ENCODE measurements around the gene KIFBP. TPM values are rescaled to one million over a fixed set of nuclear protein-coding genes. Genes with fewer than 3 reads are reported as not detected.

KIFBP gene
- total RNA-seq, 2 experiments from 2014 or later: 4.2 TPM

DNA sequence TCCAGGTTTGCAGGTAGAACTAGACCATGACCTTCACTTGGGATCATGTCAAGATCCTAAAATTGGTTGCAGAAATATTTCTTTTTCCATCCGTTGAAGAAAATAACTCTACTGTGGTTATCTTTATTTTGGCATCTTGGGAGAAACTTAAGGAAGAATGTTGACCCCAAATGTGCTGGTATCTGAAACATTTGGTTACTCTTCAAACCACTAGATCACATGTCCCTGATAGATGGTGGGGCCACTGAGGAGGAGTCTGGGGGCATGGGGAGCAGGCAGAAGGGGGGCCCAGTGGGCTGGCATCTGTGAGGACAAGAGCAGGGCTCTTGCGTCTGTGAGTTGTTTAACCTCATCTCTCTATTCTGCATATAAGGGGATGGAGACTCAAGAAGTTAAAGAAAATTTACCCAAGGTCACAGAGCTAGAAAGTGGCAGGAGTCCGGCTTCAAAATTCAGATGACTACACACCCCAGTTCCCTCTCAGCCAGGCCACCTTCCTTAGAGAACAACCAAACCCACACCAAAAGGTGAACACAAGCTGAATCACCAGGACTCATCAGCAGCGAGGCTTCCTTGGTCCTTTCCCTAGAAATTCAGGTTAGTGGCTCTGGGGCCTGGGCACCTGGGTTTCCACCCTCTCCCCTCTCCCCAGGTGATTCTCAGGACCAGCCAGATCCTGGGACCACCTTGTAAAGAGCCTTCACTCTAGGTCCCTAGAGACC, 58.7 kb downstream of the KIFBP start:
- no peak overlapping the region for H3K27ac ChIP-seq (ENCODE audit: low read depth in 1 of 2, low read length in 2 of 2)
- CTCF ChIA-PET: interaction anchor here (1.2 kb wide), 1 partner anchor 10 kb away, joined by 4 read pairs; no protein-coding TSS in a partner anchor

DNA sequence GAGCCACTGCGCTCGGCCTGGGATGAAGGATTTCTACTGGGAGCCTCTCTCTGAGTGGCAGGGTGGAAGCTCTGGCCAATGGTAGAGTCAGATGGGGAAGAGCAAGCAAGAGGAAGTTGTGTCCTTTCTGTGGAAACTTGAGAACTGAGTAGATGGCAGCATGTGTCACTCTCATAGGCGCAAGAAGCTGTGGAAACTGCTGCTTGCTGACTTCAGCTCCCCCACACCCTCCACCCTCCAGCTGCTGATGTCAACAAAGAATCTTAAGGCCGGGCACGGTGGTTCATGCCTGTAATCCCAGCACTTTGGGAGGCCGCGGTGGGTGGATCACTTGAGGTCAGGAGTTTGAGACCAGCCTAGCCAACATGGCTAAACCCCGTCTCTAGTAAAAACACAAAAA, 59.5 kb downstream of the KIFBP start:
- Mint-ChIP-seq H3K9me3 (no peaks in the 10 kb centered on the region), H3K27ac (no peak overlapping the region), H3K4me1 (ENCODE audit: low read depth) (peaks cover 45% of the 10 kb centered on the region), H3K27me3 (no peaks in the 10 kb centered on the region), H3K4me3 (no peak overlapping the region), H3K36me3 (ENCODE audit: low read depth) (no peaks in the 10 kb centered on the region)
- DNase-seq: peak in 3 of 14 experiments; percentile 41 to 71 (median 60)
- ATAC-seq (ENCODE audit: poor library complexity): no peak
- TF ChIP-seq CTCF (IDR thresholded peaks at IDR 0.05): no peak
- Histone ChIP-seq H3K27me3 (ENCODE audit: control insufficient read depth in 1 of 2, insufficient read depth in 2 of 2, low read length in 2 of 2) (no peaks in the 10 kb centered on the region), H3K4me3 (ENCODE audit: low read length) (no peak overlapping the region), H3K36me3 (ENCODE audit: insufficient read depth, low read length) (no peaks in the 10 kb centered on the region), H3K4me1 (ENCODE audit: insufficient read depth, low read length) (peaks cover 52% of the 10 kb centered on the region), H3K9me3 (ENCODE audit: control insufficient read depth in 1 of 2, insufficient read depth in 1 of 2, low read length in 2 of 2) (no peaks in the 10 kb centered on the region), H3K27ac (ENCODE audit: low read depth in 1 of 2, low read length in 2 of 2) (no peak overlapping the region)
- intact Hi-C loops (cut with DNase I, micrococcal nuclease): loop anchor here (5.0 kb wide), 2 partner anchors 34 to 41 kb away; no protein-coding TSS in a partner anchor
- POLR2A ChIA-PET: no interaction called here
- CTCF ChIA-PET: no interaction called here

More for the DNA sequence above, 58.7 kb downstream of the KIFBP start:
- intact Hi-C loops (cut with DNase I, micrococcal nuclease): loop anchor here (5.0 kb wide), 2 partner anchors 35 to 40 kb away; no protein-coding TSS in a partner anchor
- Mint-ChIP-seq H3K4me3 (no peak overlapping the region), H3K27ac (peak overlapping the region; percentile 24), H3K36me3 (ENCODE audit: low read depth) (no peaks in the 10 kb centered on the region), H3K9me3 (no peaks in the 10 kb centered on the region), H3K4me1 (ENCODE audit: low read depth) (peaks cover 39% of the 10 kb centered on the region), H3K27me3 (no peaks in the 10 kb centered on the region)
- peak in 1 of 14 experiments; percentile 52 for DNase-seq
- POLR2A ChIA-PET: interaction anchor here (3.7 kb wide), 1 partner anchor 40 kb away, joined by 38 read pairs; the partner anchor contains the start of gene SRGN
- no peak for ATAC-seq (ENCODE audit: poor library complexity)
- H3K4me1 ChIP-seq (ENCODE audit: insufficient read depth, low read length): peaks cover 52% of the 10 kb centered on the region
- TF ChIP-seq CTCF (IDR thresholded peaks at IDR 0.05): no peak
- no peak overlapping the region for H3K4me3 ChIP-seq (ENCODE audit: low read length)
- H3K9me3 ChIP-seq (ENCODE audit: control insufficient read depth in 1 of 2, insufficient read depth in 1 of 2, low read length in 2 of 2): no peaks in the 10 kb centered on the region
- no peaks in the 10 kb centered on the region for H3K36me3 ChIP-seq (ENCODE audit: insufficient read depth, low read length)
- no peaks in the 10 kb centered on the region for H3K27me3 ChIP-seq (ENCODE audit: control insufficient read depth in 1 of 2, insufficient read depth in 2 of 2, low read length in 2 of 2)

DNA sequence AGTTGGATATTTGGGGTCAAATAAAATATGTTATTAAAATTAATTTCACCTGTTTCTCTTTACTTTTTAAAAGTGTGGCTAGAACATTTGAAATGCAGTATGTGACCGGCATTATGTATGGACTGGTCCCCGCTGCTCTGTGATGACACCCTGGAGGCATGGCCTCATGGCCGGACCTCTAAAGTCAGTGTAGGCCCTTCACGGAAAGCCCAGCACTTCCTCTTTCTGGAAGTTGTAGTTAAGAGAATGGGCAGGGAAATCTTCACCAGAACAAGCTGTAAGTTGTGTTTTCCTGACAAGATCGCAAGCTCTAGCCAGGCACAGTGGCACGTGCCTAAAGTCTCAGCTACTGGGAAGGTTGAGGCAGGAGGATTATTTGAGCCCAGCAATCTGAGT, 61.0 kb downstream of the KIFBP start:
- ATAC-seq (ENCODE audit: poor library complexity): no peak
- intact Hi-C loops (cut with DNase I, micrococcal nuclease): loop anchor here (5.0 kb wide), 2 partner anchors 33 to 42 kb away; no protein-coding TSS in a partner anchor
- TF ChIP-seq CTCF (IDR thresholded peaks at IDR 0.05): no peak
- no peaks in the 10 kb centered on the region for H3K9me3 ChIP-seq (ENCODE audit: control insufficient read depth in 1 of 2, insufficient read depth in 1 of 2, low read length in 2 of 2)
- no peak overlapping the region for H3K4me3 ChIP-seq (ENCODE audit: low read length)
- no peaks in the 10 kb centered on the region for H3K36me3 ChIP-seq (ENCODE audit: insufficient read depth, low read length)
- H3K27ac ChIP-seq (ENCODE audit: low read depth in 1 of 2, low read length in 2 of 2): no peak overlapping the region
- H3K27ac Mint-ChIP-seq: no peak overlapping the region
- POLR2A ChIA-PET: no interaction called here
- no peaks in the 10 kb centered on the region for H3K36me3 Mint-ChIP-seq (ENCODE audit: low read depth)
- H3K4me1 ChIP-seq (ENCODE audit: insufficient read depth, low read length): peaks cover 40% of the 10 kb centered on the region
- H3K27me3 ChIP-seq (ENCODE audit: control insufficient read depth in 1 of 2, insufficient read depth in 2 of 2, low read length in 2 of 2): no peaks in the 10 kb centered on the region
- no peak overlapping the region for H3K4me3 Mint-ChIP-seq
- no peaks in the 10 kb centered on the region for H3K27me3 Mint-ChIP-seq
- H3K9me3 Mint-ChIP-seq: no peaks in the 10 kb centered on the region
- DNase-seq: peak in 2 of 14 experiments; percentile 52 to 62
- peaks cover 36% of the 10 kb centered on the region for H3K4me1 Mint-ChIP-seq (ENCODE audit: low read depth)
- CTCF ChIA-PET: no interaction called here
